PC-9 (cell line): ENCODE data around the gene RRBP1.

Experiments
- EZH2 ChIP-seq: fragments of 200-600 bp; sonication (generic); IDR thresholded peaks from 2 replicates; pipeline ENCODE4 v1.8.0; 2017; ENCODE audit warnings: antibody characterized with exemption, low read depth
- TF ChIP-seq, protein P1 (sequence below): fragments of 200-600 bp; sonication (generic); conservative IDR thresholded peaks from 2 replicates; pipeline ENCODE4 v1.6.1; 2017; ENCODE audit warnings: mixed run types, antibody characterized with exemption, mild to moderate bottlenecking, moderate library complexity

DNA sequence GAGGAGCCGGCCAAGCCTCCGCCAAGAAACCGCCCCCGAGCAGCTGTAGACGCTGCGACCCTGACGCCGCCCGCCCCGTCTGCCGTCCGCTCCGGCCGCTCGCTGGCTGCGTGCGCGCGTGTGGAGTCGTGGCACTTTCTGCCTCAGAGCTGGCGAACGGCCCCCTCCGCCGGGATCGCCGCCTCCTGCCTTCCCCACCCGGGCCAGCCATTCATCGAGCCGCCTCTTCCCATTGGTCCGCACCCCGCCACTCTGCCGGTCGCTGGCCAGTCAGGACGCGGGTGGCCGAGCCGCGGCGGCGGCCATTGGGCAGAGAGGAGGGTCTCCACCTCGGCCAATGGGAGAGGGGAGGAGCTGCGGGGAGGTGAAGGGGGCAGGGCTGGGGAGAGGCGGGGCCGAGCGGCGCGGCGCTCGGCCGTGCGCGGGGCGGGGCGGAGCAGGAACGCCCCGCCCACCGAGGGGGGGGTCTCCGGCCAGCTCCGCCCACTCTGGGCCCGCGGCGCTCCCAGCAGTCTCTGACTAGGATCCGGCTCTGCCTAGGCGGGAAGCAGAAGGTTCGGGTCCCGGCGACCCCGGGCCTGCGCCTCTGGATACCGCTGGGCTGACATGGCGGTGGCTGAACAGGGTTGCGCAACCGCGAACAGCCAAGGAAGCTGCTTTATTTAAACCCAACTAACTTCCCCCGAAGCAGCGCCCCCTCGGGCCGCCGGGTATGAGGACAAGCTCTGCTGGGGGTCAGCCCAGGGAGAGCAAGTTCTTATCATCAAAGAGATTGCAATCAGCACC is at the start of gene RRBP1:
- TF ChIP-seq, protein P1, sequence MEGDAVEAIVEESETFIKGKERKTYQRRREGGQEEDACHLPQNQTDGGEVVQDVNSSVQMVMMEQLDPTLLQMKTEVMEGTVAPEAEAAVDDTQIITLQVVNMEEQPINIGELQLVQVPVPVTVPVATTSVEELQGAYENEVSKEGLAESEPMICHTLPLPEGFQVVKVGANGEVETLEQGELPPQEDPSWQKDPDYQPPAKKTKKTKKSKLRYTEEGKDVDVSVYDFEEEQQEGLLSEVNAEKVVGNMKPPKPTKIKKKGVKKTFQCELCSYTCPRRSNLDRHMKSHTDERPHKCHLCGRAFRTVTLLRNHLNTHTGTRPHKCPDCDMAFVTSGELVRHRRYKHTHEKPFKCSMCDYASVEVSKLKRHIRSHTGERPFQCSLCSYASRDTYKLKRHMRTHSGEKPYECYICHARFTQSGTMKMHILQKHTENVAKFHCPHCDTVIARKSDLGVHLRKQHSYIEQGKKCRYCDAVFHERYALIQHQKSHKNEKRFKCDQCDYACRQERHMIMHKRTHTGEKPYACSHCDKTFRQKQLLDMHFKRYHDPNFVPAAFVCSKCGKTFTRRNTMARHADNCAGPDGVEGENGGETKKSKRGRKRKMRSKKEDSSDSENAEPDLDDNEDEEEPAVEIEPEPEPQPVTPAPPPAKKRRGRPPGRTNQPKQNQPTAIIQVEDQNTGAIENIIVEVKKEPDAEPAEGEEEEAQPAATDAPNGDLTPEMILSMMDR: peak; percentile 86
- no peak for TF ChIP-seq EZH2
